IgD-negative memory B cell (primary cell): Measurements from ENCODE around the gene ABR. TPM values are rescaled to one million over a fixed set of nuclear protein-coding genes. Genes with fewer than 3 reads are reported as not detected.
"Not testable (repeated sequence)": the region's sequence is repeated elsewhere in the genome, so short reads cannot be mapped to it uniquely, and the experiment has no call there.

ENCODE experiments used
- H3K27ac Mint-ChIP-seq, 3 donors: one replicate each; pipeline ENCODE4 v1.8.0; 2020 to 2022; ENCODE audit warnings: mild to moderate bottlenecking in 3 of 3, mixed read lengths in 3 of 3, moderate library complexity in 1 of 3
- H3K27me3 Mint-ChIP-seq: one replicate; pipeline ENCODE4 v1.8.0; 2021; ENCODE audit warnings: mixed read lengths
- H3K36me3 Mint-ChIP-seq: one replicate; pipeline ENCODE4 v1.8.0; 2020; ENCODE audit warnings: mild to moderate bottlenecking, mixed read lengths
- H3K4me1 Mint-ChIP-seq, 3 donors: one replicate each; pipeline ENCODE4 v1.8.0; 2020 to 2022; ENCODE audit warnings: mixed read lengths in 3 of 3, mild to moderate bottlenecking in 1 of 3
- H3K4me3 Mint-ChIP-seq, 4 donors: one replicate each; pipeline ENCODE4 v1.8.0; 2020 to 2022; ENCODE audit warnings: mild to moderate bottlenecking in 4 of 4, mixed read lengths in 4 of 4, moderate library complexity in 3 of 4
- H3K9me3 Mint-ChIP-seq, 3 donors: one replicate each; pipeline ENCODE4 v1.8.0; 2020 to 2021; ENCODE audit warnings: mixed read lengths in 3 of 3, mild to moderate bottlenecking in 1 of 3
- polyA plus RNA-seq: library from polyadenylated mRNA; unstranded; fragments of 300-500 nt; fragmentation: Illumina TruSeq; gene quantifications from one replicate; pipeline ENCODE4 v1.2.3, GENCODE V29; 2021

The ABR gene
- polyA plus RNA-seq, 1 donor from 2014 or later, result 19.2 TPM

DNA sequence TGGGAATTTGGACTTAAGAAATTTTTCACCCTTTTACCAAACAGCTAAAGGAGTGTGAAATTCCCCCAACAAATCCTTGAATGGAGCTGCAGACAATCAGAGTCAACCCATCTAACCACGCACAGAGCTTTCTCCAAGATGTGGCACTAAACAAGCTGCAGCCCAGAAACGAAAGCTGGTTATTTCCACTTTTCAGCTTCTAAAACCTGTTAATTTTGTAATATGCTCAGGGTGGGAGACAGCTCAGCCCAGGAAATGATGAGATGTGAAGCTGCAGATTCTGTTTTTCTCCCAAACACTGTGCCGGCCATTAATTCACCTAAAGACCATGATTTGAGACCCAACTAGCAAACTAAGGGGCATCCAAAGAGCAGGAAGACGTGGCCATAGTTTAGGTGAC, 33.2 kb upstream of the ABR start:
- Mint-ChIP-seq H3K36me3 (no peaks in the 10 kb centered on the region), H3K4me3 (peak overlapping the region in 3 of 4 donors; percentile 25 to 65 (median 39)), H3K27me3 (peaks cover 2% of the 10 kb centered on the region), H3K4me1 (peaks cover 17 to 42% (median 40%) of the 10 kb centered on the region in 3 donors), H3K27ac (peak overlapping the region in 1 of 3 donors; percentile 69), H3K9me3 (no peaks in the 10 kb centered on the region)

DNA sequence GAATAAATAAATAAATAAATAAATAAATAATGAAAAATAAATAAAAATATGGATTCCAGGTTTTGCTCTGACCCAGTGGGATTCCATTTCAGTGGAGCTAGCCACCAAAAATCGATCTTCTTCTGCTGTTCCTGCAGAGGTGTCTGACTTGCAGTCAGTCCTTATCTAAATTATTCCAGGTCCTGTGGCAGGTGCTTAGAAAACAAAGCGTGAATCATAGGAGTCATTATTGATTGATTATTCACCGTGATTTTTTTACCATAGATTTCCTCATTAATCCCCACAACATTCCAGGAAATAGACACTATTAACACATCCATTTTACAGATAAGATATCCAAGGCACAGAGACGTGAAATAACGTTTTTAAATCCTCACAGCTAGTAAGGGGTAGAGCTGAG, 31.5 kb upstream of the ABR start:
- Mint-ChIP-seq H3K27ac (no peak overlapping the region), H3K4me3 (no peak overlapping the region), H3K4me1 (peaks cover 11 to 32% (median 29%) of the 10 kb centered on the region in 3 donors), H3K9me3 (no peaks in the 10 kb centered on the region), H3K36me3 (no peaks in the 10 kb centered on the region), H3K27me3 (peaks cover 1% of the 10 kb centered on the region)

DNA sequence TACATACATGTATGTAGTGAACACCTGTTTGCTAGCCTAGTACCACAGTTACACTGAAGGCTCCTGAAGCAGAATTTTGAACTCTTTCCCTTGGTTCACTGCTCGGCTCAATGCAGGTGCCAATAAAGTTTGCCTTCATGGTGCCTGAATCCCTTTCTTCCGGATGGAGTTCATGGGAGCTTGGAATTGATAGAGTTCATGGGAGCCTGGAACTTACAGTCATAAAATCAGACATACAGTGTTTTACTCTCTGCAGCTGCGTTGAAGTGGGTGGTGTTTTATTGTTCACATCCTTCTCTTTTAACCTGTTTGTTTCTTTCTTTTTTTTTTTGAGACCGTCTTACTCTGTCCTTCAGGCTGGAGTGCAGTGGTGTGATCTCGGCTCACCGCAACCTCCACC, 29.2 kb upstream of the ABR start:
- Mint-ChIP-seq H3K27me3 (no peaks in the 10 kb centered on the region), H3K4me1 (peaks cover 12 to 29% (median 17%) of the 10 kb centered on the region in 3 donors), H3K9me3 (no peaks in the 10 kb centered on the region)

DNA sequence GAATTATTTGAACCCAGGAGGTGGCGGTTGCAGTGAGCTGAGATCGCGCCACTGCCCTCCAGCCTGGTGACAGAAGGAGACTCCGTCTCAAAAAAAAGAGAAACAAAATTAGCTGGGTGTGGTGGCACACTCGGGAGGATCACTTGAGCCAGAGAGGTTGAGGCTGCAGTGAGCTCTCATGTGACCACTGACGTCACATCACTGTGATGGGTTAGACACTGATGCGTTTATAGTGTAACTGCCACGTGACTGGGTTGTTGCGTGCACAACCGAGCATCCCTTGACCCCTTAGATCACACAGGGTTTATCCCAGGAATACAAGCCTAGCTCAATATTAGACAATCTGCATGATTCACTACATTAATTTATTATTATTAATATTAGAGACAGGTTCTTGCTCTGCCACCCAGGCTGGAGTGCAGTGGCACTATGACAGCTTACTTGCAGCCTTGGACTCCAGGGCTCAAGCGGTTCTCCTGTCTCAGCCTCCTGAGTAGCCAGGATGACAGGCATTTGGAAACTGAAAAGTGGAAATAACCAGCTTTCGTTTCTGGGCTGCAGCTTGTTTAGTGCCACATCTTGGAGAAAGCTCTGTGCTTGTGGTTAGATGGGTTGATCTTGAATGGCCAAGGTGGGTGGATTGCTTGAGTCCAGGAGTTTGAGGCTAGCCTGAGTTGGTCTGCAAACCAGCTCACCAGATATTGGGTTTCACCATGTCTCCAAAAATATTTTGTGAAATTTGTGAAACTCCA, 26.4 kb upstream of the ABR start:
- no peaks in the 10 kb centered on the region for H3K9me3 Mint-ChIP-seq
- H3K27ac Mint-ChIP-seq, result peak overlapping the region in 2 of 3 donors; percentile 50 to 65
- H3K4me3 Mint-ChIP-seq, result no peak overlapping the region
- peaks cover 3% of the 10 kb centered on the region for H3K36me3 Mint-ChIP-seq
- H3K27me3 Mint-ChIP-seq, result no peaks in the 10 kb centered on the region
- H3K4me1 Mint-ChIP-seq, result peaks cover 18 to 28% (median 20%) of the 10 kb centered on the region in 3 donors

More for the DNA sequence above, 29.2 kb upstream of the ABR start:
- Mint-ChIP-seq H3K4me3 (no peak overlapping the region), H3K27ac (peak overlapping the region in 1 of 3 donors; percentile 48), H3K36me3 (no peaks in the 10 kb centered on the region)

DNA sequence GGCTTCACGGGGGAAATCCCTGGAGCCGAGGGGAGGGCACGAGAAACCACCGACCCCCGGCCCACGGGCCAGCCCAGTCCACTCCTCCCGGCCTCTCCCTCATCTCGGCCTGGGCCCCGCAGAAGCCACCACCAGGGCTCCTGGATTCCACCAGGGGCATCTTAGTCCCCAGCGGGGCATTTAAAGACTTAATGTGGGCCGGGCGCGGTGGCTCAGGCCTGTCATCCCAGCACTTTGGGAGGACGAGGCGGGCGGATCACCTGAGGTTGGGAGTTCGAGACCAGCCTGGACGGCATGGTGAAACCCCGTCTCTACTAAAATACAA, 24.1 kb upstream of the ABR start:
- H3K4me1 Mint-ChIP-seq, result peaks cover 26 to 38% (median 33%) of the 10 kb centered on the region in 3 donors
- H3K27ac Mint-ChIP-seq, result peak overlapping the region in 1 of 3 donors; percentile 57
- H3K9me3 Mint-ChIP-seq, result no peaks in the 10 kb centered on the region
- H3K36me3 Mint-ChIP-seq, result peaks cover 5% of the 10 kb centered on the region
- H3K4me3 Mint-ChIP-seq, result peak overlapping the region in 1 of 4 donors; percentile 64
- no peaks in the 10 kb centered on the region for H3K27me3 Mint-ChIP-seq

DNA sequence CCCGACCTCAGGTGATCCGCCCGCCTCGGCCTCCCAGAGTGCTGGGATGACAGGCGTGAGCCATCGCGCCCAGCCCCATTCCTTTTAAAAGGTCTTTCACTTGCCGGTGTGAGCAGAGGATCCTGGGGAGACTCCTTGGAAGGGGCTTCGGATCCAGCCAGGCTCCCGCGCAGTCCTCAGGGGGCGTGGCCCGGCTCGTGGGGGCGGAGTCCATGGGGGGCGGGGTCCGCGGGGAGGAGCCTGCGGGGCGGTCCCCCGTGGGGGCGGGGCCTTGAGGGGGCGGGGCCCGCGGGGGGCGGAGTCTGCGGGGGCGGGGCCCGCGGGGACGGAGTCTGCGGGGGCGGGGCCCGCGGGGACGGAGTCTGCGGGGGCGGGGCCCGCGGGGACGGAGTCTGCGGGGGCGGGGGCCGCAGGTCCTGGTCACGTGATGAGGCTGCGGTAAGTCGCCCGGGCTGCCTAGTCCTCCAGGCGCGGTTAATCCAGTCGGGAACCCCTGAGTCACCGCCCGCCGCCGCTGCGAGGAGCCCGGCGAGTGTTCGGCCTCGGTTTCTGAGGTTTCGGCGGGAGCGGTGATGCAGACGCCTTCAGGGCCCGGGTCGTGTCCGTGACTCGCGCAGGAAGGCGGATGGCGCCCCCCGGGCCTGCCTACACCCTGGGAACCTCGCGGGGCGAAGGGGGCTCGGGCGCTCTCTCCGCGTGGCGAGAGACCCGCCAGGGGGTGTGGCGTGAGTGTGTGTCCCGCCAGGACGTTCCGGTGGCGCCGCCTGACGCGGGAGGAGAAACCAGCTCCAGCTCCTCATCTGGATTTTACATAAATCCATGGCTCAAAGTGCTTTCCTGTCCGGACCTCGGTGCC, 23.6 kb upstream of the ABR start:
- no peaks in the 10 kb centered on the region for H3K9me3 Mint-ChIP-seq
- H3K36me3 Mint-ChIP-seq, result peaks cover 5% of the 10 kb centered on the region
- no peaks in the 10 kb centered on the region for H3K27me3 Mint-ChIP-seq
- H3K4me3 Mint-ChIP-seq, result peak overlapping the region in 1 of 4 donors; percentile 83
- H3K4me1 Mint-ChIP-seq, result peaks cover 28 to 42% (median 35%) of the 10 kb centered on the region in 3 donors
- H3K27ac Mint-ChIP-seq, result peak overlapping the region in 2 of 3 donors; percentile 93 to 96

DNA sequence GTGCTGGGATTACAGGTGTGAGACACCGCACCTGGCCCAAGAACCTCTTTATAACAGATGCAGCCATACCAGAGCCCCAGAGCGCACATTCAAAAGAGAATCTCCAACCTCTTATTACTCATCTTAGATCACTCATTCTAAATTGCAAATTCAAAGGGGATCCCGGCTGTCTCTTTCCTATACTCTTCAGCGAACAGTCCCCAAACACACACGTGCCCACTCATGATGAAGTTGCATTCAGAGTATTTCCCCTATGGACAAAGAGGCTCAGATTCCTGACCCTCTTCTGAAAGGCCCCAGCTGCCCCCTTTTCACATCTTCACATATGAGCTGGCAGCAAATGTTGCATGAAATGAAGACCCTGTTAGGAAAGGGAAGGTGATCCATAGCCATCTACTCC, 22.5 kb upstream of the ABR start:
- peaks cover 5% of the 10 kb centered on the region for H3K36me3 Mint-ChIP-seq
- H3K4me3 Mint-ChIP-seq, result peak overlapping the region; percentile 63 to 90 (median 77)
- H3K4me1 Mint-ChIP-seq, result peaks cover 38 to 46% (median 45%) of the 10 kb centered on the region in 3 donors
- H3K27me3 Mint-ChIP-seq, result no peaks in the 10 kb centered on the region
- H3K27ac Mint-ChIP-seq, result peak overlapping the region; percentile 91 to 96 (median 93)
- no peaks in the 10 kb centered on the region for H3K9me3 Mint-ChIP-seq

DNA sequence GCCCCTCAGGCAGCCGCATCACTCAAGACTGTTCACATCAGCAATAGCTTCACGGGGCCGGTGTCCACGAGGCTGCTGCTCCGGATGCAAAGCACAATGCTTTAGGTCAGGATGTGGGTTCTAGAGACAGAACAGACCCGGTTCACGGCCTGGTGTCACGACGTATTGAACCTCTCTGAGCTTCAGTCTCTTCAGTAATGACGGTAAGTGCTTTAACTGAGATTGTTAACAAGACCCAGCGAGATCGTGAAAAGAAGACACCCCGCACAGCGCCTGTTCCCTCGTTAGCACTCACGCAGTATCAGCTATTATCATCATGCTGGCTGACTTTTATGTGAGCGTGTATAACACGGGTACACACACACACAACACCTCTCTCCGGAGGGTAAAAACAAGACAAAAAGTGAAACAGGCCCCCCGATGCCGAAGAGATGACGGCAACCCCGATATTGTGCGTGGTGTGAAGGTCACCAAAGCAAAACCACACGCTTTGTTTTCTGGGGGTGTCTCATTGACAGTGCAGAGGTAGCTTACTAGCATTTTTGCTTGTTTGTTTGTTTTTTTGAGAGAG, 21.4 kb upstream of the ABR start:
- no peaks in the 10 kb centered on the region for H3K27me3 Mint-ChIP-seq
- peak overlapping the region; percentile 63 to 90 (median 77) for H3K4me3 Mint-ChIP-seq
- peaks cover 38 to 48% (median 42%) of the 10 kb centered on the region in 3 donors for H3K4me1 Mint-ChIP-seq
- peak overlapping the region; percentile 91 to 96 (median 93) for H3K27ac Mint-ChIP-seq
- H3K36me3 Mint-ChIP-seq, result peaks cover 5% of the 10 kb centered on the region
- no peaks in the 10 kb centered on the region for H3K9me3 Mint-ChIP-seq

DNA sequence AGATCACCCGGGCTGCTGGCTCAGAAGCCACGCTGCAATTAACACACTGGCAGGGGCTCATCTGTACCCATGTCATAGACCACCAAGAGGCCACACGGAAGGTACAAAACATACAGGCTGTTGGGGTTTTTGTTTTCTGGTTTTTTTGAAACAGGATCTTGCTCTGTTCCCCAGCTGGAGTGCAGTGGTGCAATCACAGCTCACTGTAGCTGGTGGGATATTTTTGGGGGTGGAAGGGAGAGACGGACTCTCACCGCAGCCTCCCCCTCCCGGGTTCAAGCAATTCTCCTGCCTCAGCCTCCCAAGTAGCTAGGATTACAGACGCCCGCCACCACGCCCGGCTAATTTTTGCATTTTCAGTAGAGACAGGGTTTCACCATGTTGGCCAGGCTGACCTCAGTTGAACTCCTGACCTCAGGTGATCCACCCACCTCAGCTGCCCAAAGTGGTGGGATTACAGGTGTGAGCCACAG, 19.5 kb upstream of the ABR start:
- H3K9me3 Mint-ChIP-seq, result not testable (repeated sequence)

DNA sequence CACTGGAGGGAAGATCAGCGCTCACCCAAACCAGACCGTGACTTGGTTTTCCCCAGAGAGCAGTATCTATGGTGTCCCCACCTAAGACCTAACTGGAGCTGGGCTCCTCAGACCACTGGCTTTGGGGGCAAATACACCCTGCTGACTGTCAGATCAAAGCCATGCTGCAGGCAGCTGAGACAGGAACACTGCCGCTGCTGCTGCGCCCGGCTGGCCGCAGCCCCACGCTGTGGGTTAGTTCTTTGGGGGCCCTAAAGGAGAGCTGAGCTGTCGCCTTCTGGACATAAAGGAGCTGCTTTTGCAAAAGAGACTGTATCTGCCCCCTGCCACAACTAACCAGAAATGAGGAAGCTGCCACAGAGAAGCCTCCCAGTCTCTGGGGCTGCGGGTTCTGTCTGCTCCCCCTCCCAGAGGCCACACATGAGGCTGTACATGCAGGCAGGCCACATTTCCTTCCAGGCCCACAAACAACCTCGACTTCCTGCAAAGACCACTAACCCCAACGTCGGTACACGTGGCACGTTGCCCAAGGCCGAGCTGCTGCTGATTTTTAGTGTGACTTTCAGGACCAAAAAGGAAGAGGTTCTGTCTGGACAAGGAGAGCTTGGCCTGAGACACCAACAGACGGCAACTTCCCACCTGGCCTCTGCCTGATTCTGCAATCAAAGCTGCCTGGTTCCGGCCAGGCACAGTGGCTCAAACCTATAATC, 18.2 kb upstream of the ABR start:
- H3K9me3 Mint-ChIP-seq, result no peaks in the 10 kb centered on the region
- H3K27me3 Mint-ChIP-seq, result no peaks in the 10 kb centered on the region
- H3K4me1 Mint-ChIP-seq, result peaks cover 42 to 45% (median 44%) of the 10 kb centered on the region in 3 donors
- peaks cover 5% of the 10 kb centered on the region for H3K36me3 Mint-ChIP-seq
- H3K4me3 Mint-ChIP-seq, result peak overlapping the region; percentile 64 to 91 (median 68)
- H3K27ac Mint-ChIP-seq, result peak overlapping the region; percentile 95 to 99 (median 96)

More for the DNA sequence above, 19.5 kb upstream of the ABR start:
- Mint-ChIP-seq H3K4me3 (peak overlapping the region; percentile 60 to 89 (median 69)), H3K4me1 (peaks cover 38 to 45% (median 40%) of the 10 kb centered on the region in 3 donors), H3K27ac (peak overlapping the region; percentile 95 to 99 (median 96))
- H3K27me3 Mint-ChIP-seq, H3K36me3 Mint-ChIP-seq: not testable (repeated sequence)

DNA sequence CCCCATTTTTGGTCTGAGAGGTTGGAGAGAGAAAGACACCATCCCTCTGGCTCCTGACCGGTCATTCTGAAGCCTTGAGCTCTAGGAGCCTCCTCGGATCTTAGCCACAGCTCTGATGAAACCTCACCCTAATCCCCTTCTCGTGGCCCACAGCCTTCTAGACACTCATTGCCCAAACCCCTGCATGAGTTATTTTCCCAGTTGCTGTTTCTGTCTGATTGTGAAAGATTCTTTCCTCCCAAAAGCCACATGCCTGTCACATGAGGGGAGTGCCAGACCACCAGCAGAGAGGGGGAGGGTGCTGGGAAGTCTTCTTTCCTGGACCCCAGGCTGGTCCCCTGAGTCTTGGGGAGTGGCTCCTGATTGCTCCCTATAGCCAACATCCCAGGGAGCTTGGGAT, 17.6 kb upstream of the ABR start:
- Mint-ChIP-seq H3K9me3 (no peaks in the 10 kb centered on the region), H3K4me1 (peaks cover 41 to 44% (median 44%) of the 10 kb centered on the region in 3 donors), H3K4me3 (peak overlapping the region in 3 of 4 donors; percentile 30 to 91 (median 78)), H3K27ac (peak overlapping the region; percentile 95 to 99 (median 96)), H3K27me3 (no peaks in the 10 kb centered on the region), H3K36me3 (peaks cover 3% of the 10 kb centered on the region)

DNA sequence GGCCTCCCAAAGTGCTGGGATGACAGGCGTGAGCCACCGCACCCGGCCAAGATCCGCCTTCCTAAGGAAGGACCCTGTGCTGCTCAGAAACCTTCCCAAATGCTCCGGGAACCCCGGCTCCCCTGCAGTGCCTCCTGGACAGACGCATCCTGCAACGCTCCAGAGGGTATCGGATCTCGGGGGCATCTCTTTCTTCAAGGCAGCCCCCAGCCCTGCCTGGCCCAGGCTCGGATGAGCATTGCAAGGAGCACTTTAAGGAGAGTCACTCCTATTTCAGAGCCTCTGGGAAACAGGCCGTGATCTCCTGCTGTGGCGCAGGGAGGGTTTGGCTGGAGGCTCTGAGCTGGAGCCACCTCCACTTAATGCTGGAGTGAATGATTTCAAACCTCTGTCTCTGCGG, 17.2 kb upstream of the ABR start:
- Mint-ChIP-seq H3K4me3 (peak overlapping the region in 1 of 4 donors; percentile 91), H3K4me1 (peaks cover 36 to 40% (median 39%) of the 10 kb centered on the region in 3 donors), H3K36me3 (peaks cover 1% of the 10 kb centered on the region), H3K9me3 (no peaks in the 10 kb centered on the region), H3K27me3 (no peaks in the 10 kb centered on the region), H3K27ac (peak overlapping the region; percentile 19 to 99 (median 95))

DNA sequence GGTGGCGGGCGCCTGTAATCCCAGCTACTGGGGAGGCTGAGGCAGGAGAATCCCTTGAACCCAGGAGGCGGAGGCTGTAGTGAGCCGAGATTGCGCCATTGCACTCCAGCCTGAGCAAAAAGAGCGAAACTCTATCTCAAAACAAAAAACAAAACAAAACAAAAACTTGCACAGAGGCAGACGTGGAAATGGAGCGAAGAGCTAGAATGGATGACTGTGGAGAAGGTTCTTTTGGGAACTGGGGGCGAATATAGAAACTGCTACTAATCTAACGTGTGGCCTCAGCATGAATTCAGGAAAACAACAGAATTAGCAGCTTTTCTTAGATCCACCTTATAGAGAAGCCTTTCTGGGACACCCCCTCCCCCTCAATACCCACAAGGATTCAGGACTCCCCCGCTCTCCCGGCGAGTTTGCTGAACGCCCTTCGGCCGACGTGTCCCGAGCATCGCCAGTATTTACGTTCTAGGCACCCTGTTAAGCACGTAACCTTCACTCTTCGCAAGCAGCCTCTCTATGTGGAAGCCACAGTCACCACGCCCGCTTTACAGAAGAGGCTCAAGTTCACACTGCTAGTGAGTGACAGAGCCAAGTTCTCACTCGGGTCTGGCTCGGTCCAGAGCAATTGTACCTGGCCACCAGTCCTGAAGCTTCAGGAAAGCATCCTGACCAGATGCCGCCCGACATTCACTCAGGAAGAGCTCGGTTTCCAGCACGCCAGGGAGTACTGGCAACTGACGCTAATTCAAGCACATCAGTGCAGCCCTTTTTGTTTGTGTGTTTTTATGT, 13.3 kb upstream of the ABR start:
- Mint-ChIP-seq H3K27ac (peak overlapping the region in 1 of 3 donors; percentile 57), H3K4me3 (peak overlapping the region in 1 of 4 donors; percentile 56), H3K9me3 (no peaks in the 10 kb centered on the region), H3K36me3 (no peaks in the 10 kb centered on the region), H3K27me3 (peaks cover 3% of the 10 kb centered on the region), H3K4me1 (peaks cover 20 to 28% (median 27%) of the 10 kb centered on the region in 3 donors)
